ENCODE data around the gene TERT. TPM values are rescaled to one million over a fixed set of nuclear protein-coding genes. Genes with fewer than 3 reads are reported as not detected.

TERT gene
- total and polyA plus RNA-seq, 2 of the 8 experiments (the other 6 are each of a cell fraction or from before 2014, with no cell fraction given), result 13.1 to 23.1 TPM

DNA sequence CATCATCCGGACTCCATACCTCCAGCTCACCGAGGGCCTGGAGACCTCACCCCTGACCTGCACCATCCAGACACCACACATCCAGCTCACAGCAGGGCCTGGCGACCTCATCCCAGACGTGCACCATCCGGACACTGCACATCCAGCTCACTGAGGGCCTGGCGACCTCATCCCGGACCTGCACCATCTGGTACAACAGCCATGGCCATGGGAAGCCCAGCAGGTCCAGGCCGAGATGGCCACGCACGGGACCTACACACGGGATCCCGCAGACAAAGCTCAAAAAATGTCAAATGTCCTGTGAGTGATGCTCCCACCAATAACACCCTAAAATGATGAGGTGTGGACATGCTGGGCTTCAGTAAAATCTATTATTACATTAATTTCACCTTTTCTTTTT lies 9.7 kb downstream of the TERT start:
- ChIA-PET CTCF (ENCODE audit: partially characterized antibody) (interaction anchor here (0.7 to 1.6 kb wide), 6 partner anchors 9 to 183 kb away, joined by 3 to 5 read pairs (median 4); no protein-coding TSS in a partner anchor), POLR2A (ENCODE audit: partially characterized antibody) (interaction anchor here (1.0 to 1.4 kb wide), 2 partner anchors 11 to 24 kb away, joined by 3 read pairs; no protein-coding TSS in a partner anchor)
- no peak overlapping the region for H2BK120ac ChIP-seq (replicated peaks; ENCODE audit: low read depth, low read length)
- TF ChIP-seq TAF1 (IDR thresholded peaks at IDR 0.05; ENCODE audit: low read depth, low read length), result no peak
- TF ChIP-seq SIRT6 (IDR thresholded peaks at IDR 0.05; ENCODE audit: low read length), result no peak
- TF ChIP-seq, protein P1, sequence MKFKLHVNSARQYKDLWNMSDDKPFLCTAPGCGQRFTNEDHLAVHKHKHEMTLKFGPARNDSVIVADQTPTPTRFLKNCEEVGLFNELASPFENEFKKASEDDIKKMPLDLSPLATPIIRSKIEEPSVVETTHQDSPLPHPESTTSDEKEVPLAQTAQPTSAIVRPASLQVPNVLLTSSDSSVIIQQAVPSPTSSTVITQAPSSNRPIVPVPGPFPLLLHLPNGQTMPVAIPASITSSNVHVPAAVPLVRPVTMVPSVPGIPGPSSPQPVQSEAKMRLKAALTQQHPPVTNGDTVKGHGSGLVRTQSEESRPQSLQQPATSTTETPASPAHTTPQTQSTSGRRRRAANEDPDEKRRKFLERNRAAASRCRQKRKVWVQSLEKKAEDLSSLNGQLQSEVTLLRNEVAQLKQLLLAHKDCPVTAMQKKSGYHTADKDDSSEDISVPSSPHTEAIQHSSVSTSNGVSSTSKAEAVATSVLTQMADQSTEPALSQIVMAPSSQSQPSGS (IDR thresholded peaks at IDR 0.05; ENCODE audit: low read length), result no peak
- no peak for TF ChIP-seq POU5F1 (IDR thresholded peaks at IDR 0.05; ENCODE audit: low read depth, low read length)
- no peak for TF ChIP-seq RFX5 (IDR thresholded peaks at IDR 0.05; ENCODE audit: borderline replicate concordance, low read depth, low read length)
- no peak for TF ChIP-seq EZH2 (IDR thresholded peaks at IDR 0.05; ENCODE audit: low read depth, low read length, severe bottlenecking)
- TF ChIP-seq SP1 (IDR thresholded peaks at IDR 0.05; ENCODE audit: low read depth, low read length), result no peak
- no peak for TF ChIP-seq SRF (IDR thresholded peaks at IDR 0.05; ENCODE audit: low read depth, low read length)
- no peak for TF ChIP-seq RBBP5 (IDR thresholded peaks at IDR 0.05; ENCODE audit: borderline replicate concordance, low read depth, low read length)
- TF ChIP-seq BACH1 (IDR thresholded peaks at IDR 0.05; ENCODE audit: low read length), result no peak
- TF ChIP-seq RAD21 (IDR thresholded peaks at IDR 0.05 in 1 of 2, conservative IDR thresholded peaks at IDR 0.05 in 1 of 2; ENCODE audit: low read depth in 2 of 2, low read length in 2 of 2), result no peak

More for the DNA sequence above, 9.7 kb downstream of the TERT start:
- Histone ChIP-seq H3K9ac (replicated peaks in 1 of 4; ENCODE audit: extremely low read depth in 1 of 4, low read depth in 3 of 4, low read length in 3 of 4) (no peak overlapping the region), H4K8ac (ENCODE audit: extremely low read depth, insufficient read depth, low read length) (no peak overlapping the region), H3K27me3 (replicated peaks in 1 of 4; ENCODE audit: control insufficient read depth in 3 of 4, extremely low read depth in 1 of 4, insufficient read depth in 3 of 4, low read length in 3 of 4) (no peaks in the 10 kb centered on the region), H3K4me3 (ENCODE audit: extremely low read depth in 1 of 4, insufficient read depth in 2 of 4, low read depth in 3 of 4, low read length in 4 of 4) (no peak overlapping the region), H2BK15ac (ENCODE audit: low read length) (no peak overlapping the region), H2AFZ (ENCODE audit: low read length) (no peak overlapping the region), H3K23me2 (ENCODE audit: low read depth, low read length) (no peaks in the 10 kb centered on the region), H3K36me3 (ENCODE audit: control insufficient read depth in 2 of 4, insufficient read depth in 4 of 4, low read length in 3 of 4) (peaks cover 0 to 7% (median 2%) of the 10 kb centered on the region in 4 experiments; a peak in 4 of 8 replicates), H2BK5ac (ENCODE audit: low read depth, low read length) (no peak overlapping the region), H3K4ac (replicated peaks; ENCODE audit: insufficient read length, low read depth, low read length) (no peak overlapping the region), H3K56ac (replicated peaks; ENCODE audit: insufficient read length, low read depth, low read length) (no peak overlapping the region), H3K9me3 (ENCODE audit: insufficient read depth in 2 of 2, low read depth in 1 of 2, low read length in 1 of 2) (peaks cover 0 to 4% of the 10 kb centered on the region in 2 experiments; a peak in 1 of 4 replicates), H2AK5ac (ENCODE audit: low read depth, low read length) (no peak overlapping the region), H4K5ac (ENCODE audit: insufficient read length, low read depth, low read length) (no peak overlapping the region), H3K27ac (ENCODE audit: low read depth, low read length) (no peak overlapping the region), H3K79me1 (ENCODE audit: low read depth, low read length) (peaks cover 5% of the 10 kb centered on the region; the same call in 1 of the 2 replicates), H3K18ac (ENCODE audit: extremely low read depth, low read length) (no peak overlapping the region), H4K20me1 (replicated peaks in 1 of 2; ENCODE audit: control insufficient read depth in 1 of 2, insufficient read depth in 2 of 2, low read length in 2 of 2) (peaks cover 6 to 12% of the 10 kb centered on the region in 2 experiments), H4K91ac (replicated peaks; ENCODE audit: insufficient read length, low read length) (no peak overlapping the region), H2BK12ac (ENCODE audit: low read depth, low read length) (no peak overlapping the region), H3K4me2 (ENCODE audit: insufficient read depth in 1 of 2, low read depth in 2 of 2, low read length in 2 of 2) (no peak overlapping the region), H3K79me2 (ENCODE audit: control insufficient read depth in 1 of 2, insufficient read depth in 2 of 2, low read length in 2 of 2) (peaks cover 0 to 30% of the 10 kb centered on the region in 2 experiments; a peak in 3 of 4 replicates), H2BK20ac (ENCODE audit: low read length) (no peak overlapping the region), H3K23ac (ENCODE audit: insufficient read length) (no peak overlapping the region), H3K14ac (ENCODE audit: insufficient read length) (no peak overlapping the region), H3K4me1 (replicated peaks in 1 of 4; ENCODE audit: control insufficient read depth in 3 of 4, insufficient read depth in 4 of 4, low read length in 3 of 4) (no peaks in the 10 kb centered on the region)
- FAIRE-seq (no peak), DNase-seq (ENCODE audit: low read depth in 1 of 2, low spot score in 2 of 2) (no peak)
- 91% methylated on average over 10 of the region's 12 CpGs; no CpG with 5 or more reads in 1 of the 2 experiments for WGBS, 2 experiments (ENCODE audit: extremely low coverage in 1 of 2, insufficient coverage in 1 of 2, insufficient read length in 1 of 2, insufficient replicate concordance in 2 of 2, low coverage in 1 of 2, low lambda C conversion rate in 2 of 2, missing lambda C conversion rate in 1 of 2)
